Measurements from ENCODE around the gene SP140L.

The SP140L gene

GRCh38 chr2:230449901-230450467, 123.0 kb downstream of the SP140L start:
- no peaks in the 10 kb centered on the region for H3K9me3 ChIP-seq
- no peak for DNase-seq
- intact Hi-C loops (cut with DNase I; ENCODE audit: low total_unique reads), result no loop called here
- no peak overlapping the region for H3K4me3 ChIP-seq
- no peaks in the 10 kb centered on the region for H3K4me1 ChIP-seq
- H3K27ac ChIP-seq, result no peak overlapping the region
- no peak for TF ChIP-seq CTCF (IDR thresholded peaks at IDR 0.05)
- H3K27me3 ChIP-seq, result no peaks in the 10 kb centered on the region
- peaks cover 55 to 88% (median 80%) of the 10 kb centered on the region in 3 donors for H3K36me3 ChIP-seq

- no peak overlapping the region for H3K27ac ChIP-seq
- no peak for DNase-seq
- intact Hi-C loops (cut with DNase I; ENCODE audit: low total_unique reads), result no loop called here
- H3K4me3 ChIP-seq, result no peak overlapping the region
- H3K9me3 ChIP-seq, result no peaks in the 10 kb centered on the region
- no peak for TF ChIP-seq CTCF (IDR thresholded peaks at IDR 0.05)
- H3K27me3 ChIP-seq, result no peaks in the 10 kb centered on the region
- peaks cover 61 to 86% (median 86%) of the 10 kb centered on the region in 3 donors for H3K36me3 ChIP-seq
- H3K4me1 ChIP-seq, result no peaks in the 10 kb centered on the region
Measured at GRCh38 chr2:230453006-230453405, 126.0 kb downstream of the SP140L start.

Measured in tibial artery (tissue), 4 donors.